Measurements from ENCODE around the gene LARP1.
A peak's percentile ranks its signal among the peaks of the same experiment; 100 is the strongest.

LARP1 gene

DNA sequence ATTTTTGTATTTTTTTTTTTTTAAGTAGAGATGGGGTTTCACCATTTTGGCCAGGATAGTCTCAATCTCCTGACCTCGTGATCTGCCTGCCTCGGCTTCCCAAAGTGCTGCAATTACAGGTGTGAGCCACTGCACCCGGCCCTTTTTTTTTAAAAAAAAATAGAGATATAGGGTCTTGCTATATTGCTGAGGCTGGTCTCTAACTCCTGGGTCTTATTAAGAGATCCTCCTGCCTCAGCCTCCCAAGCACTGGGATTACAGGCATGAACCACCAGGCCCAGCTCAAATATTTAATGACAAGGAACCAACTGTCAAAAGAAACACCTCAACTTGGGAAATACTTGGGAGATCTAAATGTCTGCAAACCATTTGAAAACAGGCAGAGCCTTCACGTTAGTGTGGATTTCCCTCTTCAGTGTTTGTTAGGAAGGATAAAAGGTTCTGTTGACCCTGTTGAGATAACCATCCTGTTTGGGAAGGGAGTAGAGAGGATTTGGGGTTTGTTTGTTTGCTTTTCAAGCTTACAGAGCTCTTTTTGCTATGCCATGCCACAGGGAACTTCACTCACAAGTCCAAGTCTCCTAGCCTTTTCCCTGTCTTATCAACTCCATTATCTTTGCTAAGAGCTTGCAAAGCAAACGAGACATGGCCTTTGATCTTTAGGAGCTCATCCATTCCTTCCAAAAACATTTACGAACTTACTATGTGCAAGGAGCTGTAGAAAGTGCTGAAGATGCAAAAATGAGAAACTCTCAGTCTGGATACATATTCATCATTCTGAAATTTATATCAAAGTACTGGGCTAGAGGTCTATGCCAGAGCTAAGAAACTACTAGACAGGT is 87.7 kb downstream of the LARP1 start:
- TF ChIP-seq, protein P1, sequence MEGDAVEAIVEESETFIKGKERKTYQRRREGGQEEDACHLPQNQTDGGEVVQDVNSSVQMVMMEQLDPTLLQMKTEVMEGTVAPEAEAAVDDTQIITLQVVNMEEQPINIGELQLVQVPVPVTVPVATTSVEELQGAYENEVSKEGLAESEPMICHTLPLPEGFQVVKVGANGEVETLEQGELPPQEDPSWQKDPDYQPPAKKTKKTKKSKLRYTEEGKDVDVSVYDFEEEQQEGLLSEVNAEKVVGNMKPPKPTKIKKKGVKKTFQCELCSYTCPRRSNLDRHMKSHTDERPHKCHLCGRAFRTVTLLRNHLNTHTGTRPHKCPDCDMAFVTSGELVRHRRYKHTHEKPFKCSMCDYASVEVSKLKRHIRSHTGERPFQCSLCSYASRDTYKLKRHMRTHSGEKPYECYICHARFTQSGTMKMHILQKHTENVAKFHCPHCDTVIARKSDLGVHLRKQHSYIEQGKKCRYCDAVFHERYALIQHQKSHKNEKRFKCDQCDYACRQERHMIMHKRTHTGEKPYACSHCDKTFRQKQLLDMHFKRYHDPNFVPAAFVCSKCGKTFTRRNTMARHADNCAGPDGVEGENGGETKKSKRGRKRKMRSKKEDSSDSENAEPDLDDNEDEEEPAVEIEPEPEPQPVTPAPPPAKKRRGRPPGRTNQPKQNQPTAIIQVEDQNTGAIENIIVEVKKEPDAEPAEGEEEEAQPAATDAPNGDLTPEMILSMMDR (IDR thresholded peaks at IDR 0.05; ENCODE audit: extremely low read depth, missing control alignments): no peak
- DNase-seq (ENCODE audit: low spot score): no peak

DNA sequence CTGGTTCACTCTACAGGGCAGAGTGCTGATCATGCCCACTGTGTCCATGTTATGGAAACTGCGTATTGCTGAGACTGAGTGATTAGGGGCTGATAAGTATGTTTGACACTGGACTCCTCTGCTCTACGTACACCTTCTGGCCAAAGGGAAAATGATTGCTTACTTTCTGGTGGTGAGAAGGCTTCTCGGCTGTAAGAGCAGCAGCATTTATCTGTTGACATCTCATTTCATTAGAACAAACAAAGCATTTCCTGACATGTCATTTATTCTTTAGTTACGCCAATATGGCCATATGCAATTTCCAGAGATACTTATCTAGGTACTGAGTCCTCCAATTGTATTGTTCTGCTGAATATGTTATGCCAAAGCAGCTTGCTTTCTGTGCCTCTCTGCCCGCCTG is 89.6 kb downstream of the LARP1 start:
- no peak for DNase-seq (ENCODE audit: low spot score)
- TF ChIP-seq, protein P1 (IDR thresholded peaks at IDR 0.05; ENCODE audit: extremely low read depth, missing control alignments): no peak

DNA sequence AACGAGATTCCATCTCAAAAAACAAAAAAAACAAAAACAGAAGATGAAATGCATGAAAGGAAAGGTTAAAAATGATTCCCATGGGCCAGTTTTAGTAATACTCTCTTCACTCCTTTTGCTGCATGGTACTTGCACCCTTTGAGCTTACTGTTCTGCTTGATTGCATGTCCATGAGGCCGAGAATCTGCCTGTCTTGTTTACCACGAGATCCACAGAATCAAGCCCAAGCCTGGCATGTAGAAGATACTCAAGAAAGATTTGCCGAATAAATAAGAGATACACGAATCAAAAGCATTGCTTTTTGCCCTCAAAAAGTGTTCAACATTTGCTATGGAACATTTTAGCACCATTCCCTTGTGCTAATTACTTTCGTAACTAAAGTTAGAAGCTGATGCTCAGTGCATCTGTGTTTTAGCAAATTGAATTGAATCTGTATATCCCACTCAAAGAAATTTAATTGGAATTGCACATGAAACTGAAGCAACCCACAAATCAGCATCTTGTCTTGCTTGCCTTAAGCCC is 94.1 kb downstream of the LARP1 start:
- TF ChIP-seq, protein P1 (IDR thresholded peaks at IDR 0.05; ENCODE audit: extremely low read depth, missing control alignments): no peak
- no peak for DNase-seq (ENCODE audit: low spot score)

DNA sequence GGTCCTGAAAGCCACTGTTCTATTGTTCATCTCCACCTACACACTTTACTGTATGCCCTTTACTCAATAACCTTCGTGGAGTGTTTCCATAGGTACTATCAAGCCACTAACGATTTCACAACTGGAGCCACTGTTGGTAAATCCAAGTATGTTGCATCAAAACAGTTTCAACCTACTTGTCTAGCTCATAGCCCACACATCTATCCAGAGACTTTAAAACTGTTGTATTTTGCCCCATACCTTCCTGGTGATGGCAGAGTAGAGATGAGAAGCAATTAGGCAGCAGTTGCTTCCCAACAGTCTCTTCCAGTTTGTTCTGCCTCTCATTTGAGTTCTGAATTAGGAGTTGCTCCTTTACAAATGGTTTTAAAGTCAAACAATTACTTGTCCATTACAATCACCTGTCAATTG is 94.6 kb downstream of the LARP1 start:
- TF ChIP-seq, protein P1 (IDR thresholded peaks at IDR 0.05; ENCODE audit: extremely low read depth, missing control alignments): no peak
- no peak for DNase-seq (ENCODE audit: low spot score)

DNA sequence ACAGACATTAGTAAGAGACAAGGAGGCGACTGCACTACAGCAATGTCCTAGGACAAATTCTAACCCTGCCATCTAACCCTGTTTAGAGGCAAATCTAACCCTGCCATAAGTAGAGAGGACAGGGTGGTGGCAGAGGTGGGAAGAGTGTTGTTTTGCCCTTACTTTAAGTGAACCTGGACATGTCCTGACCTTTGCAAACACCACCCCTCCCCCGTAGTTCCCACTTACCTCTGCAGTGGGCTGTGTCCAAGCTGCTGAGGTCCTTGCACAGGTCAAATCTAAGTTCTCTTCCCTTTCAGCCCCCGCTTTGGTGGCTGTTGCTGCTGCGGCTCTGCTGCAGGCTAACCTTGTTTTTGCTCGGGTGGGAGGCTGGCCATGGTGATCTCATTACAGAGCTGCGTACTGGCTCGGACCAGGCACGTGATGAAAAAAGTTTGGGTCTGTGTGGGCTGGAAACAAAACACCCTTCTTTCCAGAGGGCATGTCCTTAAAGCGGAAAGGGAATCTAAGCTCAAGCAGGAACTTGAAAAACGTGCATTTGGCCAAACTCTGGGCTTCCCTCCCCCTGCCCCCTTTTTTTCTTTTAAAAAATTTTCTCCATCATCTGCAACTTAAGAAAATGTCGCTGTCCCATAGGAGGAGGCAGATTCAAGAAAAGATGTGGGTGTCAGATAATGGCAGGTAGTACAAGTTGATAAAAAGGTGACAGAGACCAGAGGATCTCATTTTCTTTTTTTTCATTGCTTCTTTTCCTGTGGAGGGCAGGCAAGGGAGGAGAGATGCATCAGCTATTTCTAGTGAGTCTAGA is 95.3 kb downstream of the LARP1 start, which contains the start of gene FAXDC2:
FAXDC2 (minus strand) TSS at position 349 of the 808 bp plus-strand sequence. CDS start 12,425 bp downstream, outside the sequence.
- TF ChIP-seq, protein P1 (IDR thresholded peaks at IDR 0.05; ENCODE audit: extremely low read depth, missing control alignments): no peak
- peak; percentile 32 for DNase-seq (ENCODE audit: low spot score)

DNA sequence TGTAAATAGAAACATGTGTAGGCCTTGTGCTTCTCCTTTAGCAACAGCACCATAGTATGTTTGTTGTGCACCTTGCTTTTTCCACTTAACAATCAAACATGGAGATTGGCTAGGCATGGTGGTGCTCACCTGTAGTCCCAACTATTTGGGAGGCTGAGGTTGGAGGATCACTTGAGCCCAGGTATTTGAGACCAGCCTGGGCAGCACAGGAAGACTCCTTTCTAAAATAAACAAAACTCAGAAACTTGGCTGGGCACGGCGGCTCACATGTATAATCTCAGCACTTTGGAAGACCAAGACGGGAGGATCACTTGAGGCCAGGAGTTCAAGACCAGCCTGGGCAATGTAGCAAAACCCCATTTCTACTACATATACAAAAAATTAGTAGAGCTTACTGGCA is 96.2 kb downstream of the LARP1 start:
- TF ChIP-seq, protein P1 (IDR thresholded peaks at IDR 0.05; ENCODE audit: extremely low read depth, missing control alignments): no peak

More for the DNA sequence above, 96.2 kb downstream of the LARP1 start:
- no peak for DNase-seq (ENCODE audit: low spot score)

All from GM20000 (cell line).